OCI-LY7 (cell line): ENCODE data around the gene PTBP3. TPM values are rescaled to one million over a fixed set of nuclear protein-coding genes. Genes with fewer than 3 reads are reported as not detected.

ENCODE experiments used
- BruUV-seq: library from RNA; stranded (reverse); fragments of 400-500 nt; replicated peaks from 2 replicates; lab custom pipeline; 2021; lab: Mats Ljungman, UMichigan
- CTCF ChIA-PET: fragments of 300-600 bp; sonication (Branson Sonifier 250); formaldehyde crosslinking; loops from one replicate; lab custom pipeline; 2022; ENCODE audit warnings: antibody characterized with exemption; ENCODE audit not compliant: unreplicated experiment; lab: Charles Lee
- POLR2A ChIA-PET: fragments of 300-600 bp; sonication (Branson Sonifier 250); formaldehyde crosslinking; loops from one replicate; lab custom pipeline; 2022; ENCODE audit warnings: antibody characterized with exemption; lab: Charles Lee
- DNase-seq: peaks from one replicate; pipeline ENCODE4 v3.0.0-alpha.2; 2015; ENCODE audit warnings: low spot score
- H2AFZ ChIP-seq: fragments of 200-600 bp; sonication (generic), shearing (Covaris generic); 2 replicates; pipeline ENCODE4 v1.6.1; 2014; ENCODE audit warnings: mild to moderate bottlenecking, antibody characterized with exemption, low read length, moderate library complexity
- H3K27ac ChIP-seq: fragments of 200-600 bp; sonication (generic); 2 replicates; pipeline ENCODE4 v1.5.1; 2014; ENCODE audit warnings: mixed run types, low read depth, mild to moderate bottlenecking, moderate library complexity, low read length, inconsistent platforms; ENCODE audit not compliant: poor library complexity, severe bottlenecking
- H3K36me3 ChIP-seq: fragments of 200-600 bp; sonication (generic); 2 replicates; pipeline ENCODE4 v1.6.1; 2014; ENCODE audit warnings: mild to moderate bottlenecking, antibody characterized with exemption, low read length, moderate library complexity, mixed read lengths; ENCODE audit not compliant: insufficient read depth
- H3K4me1 ChIP-seq: fragments of 200-600 bp; sonication (generic); 2 replicates; pipeline ENCODE4 v1.5.1; 2014; ENCODE audit warnings: mild to moderate bottlenecking, low read length; ENCODE audit not compliant: insufficient read depth, poor library complexity, severe bottlenecking
- H3K4me2 ChIP-seq: fragments of 200-600 bp; sonication (generic); 2 replicates; pipeline ENCODE4 v1.6.1; 2014; ENCODE audit warnings: mild to moderate bottlenecking, low read length
- H3K4me3 ChIP-seq: fragments of 200-600 bp; sonication (generic); 2 replicates; pipeline ENCODE4 v1.5.1; 2014; ENCODE audit warnings: mild to moderate bottlenecking, low read depth, low read length; ENCODE audit not compliant: poor library complexity, severe bottlenecking
- H3K79me2 ChIP-seq: fragments of 200-600 bp; sonication (generic); 2 replicates; pipeline ENCODE4 v1.6.1; 2016; ENCODE audit warnings: low read depth, mild to moderate bottlenecking, low read length, moderate library complexity, mixed read lengths; ENCODE audit not compliant: insufficient read depth
- H3K9me2 ChIP-seq: fragments of 200-600 bp; sonication (generic); 2 replicates; pipeline ENCODE4 v1.6.1; 2016; ENCODE audit warnings: mild to moderate bottlenecking, low read length, mixed read lengths; ENCODE audit not compliant: insufficient read depth
- H3K9me3 ChIP-seq: fragments of 200-600 bp; sonication (generic); 2 replicates; pipeline ENCODE4 v1.6.1; 2014; ENCODE audit warnings: mild to moderate bottlenecking, mixed run types, low read length, mixed read lengths
- H4K20me1 ChIP-seq: fragments of 200-600 bp; sonication (generic); 2 replicates; pipeline ENCODE4 v1.6.1; 2014; ENCODE audit warnings: mild to moderate bottlenecking, antibody characterized with exemption, low read length, moderate library complexity, mixed read lengths; ENCODE audit not compliant: insufficient read depth
- CTCF ChIP-seq: fragments of 200-600 bp; sonication (generic); conservative IDR thresholded peaks from 2 replicates; pipeline ENCODE4 v1.5.1; 2014; ENCODE audit warnings: mild to moderate bottlenecking, antibody characterized with exemption, low read length, moderate library complexity, mixed read lengths
- EZH2phosphoT487 ChIP-seq: fragments of 200-600 bp; sonication (generic); IDR thresholded peaks from 2 replicates; pipeline ENCODE4 v1.6.1; 2018; ENCODE audit warnings: low read depth, borderline replicate concordance, mild to moderate bottlenecking, mixed run types, antibody characterized with exemption, low read length, moderate library complexity, mixed read lengths
- intact Hi-C: fragments of 100-400 bp; cut with micrococcal nuclease; formaldehyde crosslinking; loops from one replicate; pipeline ENCODE4 v1.10.0; 2022; ENCODE audit not compliant: unreplicated experiment
- total RNA-seq, 2 experiments: library from RNA; depleted of rRNA in 1 of 2; stranded (reverse); fragments of >200 nt in 1 of 2; shearing (Covaris generic) in 1 of 2; gene quantifications; 2 replicates each; pipeline ENCODE4 v1.2.3, GENCODE V29; 2014 to 2022

PTBP3 gene
- total RNA-seq, 2 experiments from 2014 or later: 38.1 to 98.2 TPM

GRCh38 chr9:112252194-112252593 lies 81.2 kb downstream of the PTBP3 start:
- TF ChIP-seq EZH2phosphoT487 (no peak), CTCF (no peak)
- Histone ChIP-seq H3K9me2 (no peaks in the 10 kb centered on the region), H3K9me3 (no peaks in the 10 kb centered on the region), H2AFZ (no peak overlapping the region), H3K79me2 (no peaks in the 10 kb centered on the region), H3K4me2 (no peak overlapping the region), H3K27ac (no peak overlapping the region), H3K4me1 (no peaks in the 10 kb centered on the region), H3K36me3 (peaks cover 37% of the 10 kb centered on the region), H3K4me3 (no peak overlapping the region), H4K20me1 (no peaks in the 10 kb centered on the region)
- intact Hi-C loops: no loop called here
- no peak for DNase-seq
- BruUV-seq: no TSS peak
- ChIA-PET CTCF (no interaction called here), POLR2A (interaction anchor here (0.7 kb wide), 1 partner anchor 26 kb away, joined by 3 read pairs; no protein-coding TSS in a partner anchor)

DNA sequence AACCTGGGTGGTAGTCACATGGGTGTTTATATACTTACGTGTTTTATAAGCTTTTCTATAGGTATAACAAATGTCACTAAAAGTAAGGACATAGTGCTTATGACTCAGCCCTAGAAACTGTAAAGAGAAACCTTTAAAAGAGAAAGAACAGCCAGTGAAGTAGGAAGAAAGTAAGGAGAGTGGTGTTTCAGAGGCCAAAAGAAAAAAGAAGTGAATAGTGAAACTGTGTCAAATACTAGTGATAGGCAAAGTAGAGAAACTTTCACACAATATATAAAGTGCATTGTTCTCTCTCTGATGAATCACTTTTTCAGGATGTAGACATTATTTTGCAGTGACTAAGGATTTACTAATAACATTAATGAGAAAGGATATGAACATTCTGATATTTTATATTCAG lies 84.1 kb downstream of the PTBP3 start:
- Histone ChIP-seq H3K27ac (no peak overlapping the region), H2AFZ (no peak overlapping the region), H3K4me1 (no peaks in the 10 kb centered on the region), H3K36me3 (peaks cover 46% of the 10 kb centered on the region), H3K4me3 (no peak overlapping the region), H3K79me2 (no peaks in the 10 kb centered on the region), H3K9me3 (no peaks in the 10 kb centered on the region), H3K9me2 (no peaks in the 10 kb centered on the region), H3K4me2 (no peak overlapping the region), H4K20me1 (no peaks in the 10 kb centered on the region)
- DNase-seq: no peak
- ChIA-PET CTCF (no interaction called here), POLR2A (interaction anchor here (1.1 kb wide), 1 partner anchor 10 kb away, joined by 3 read pairs; no protein-coding TSS in a partner anchor)
- BruUV-seq: no TSS peak
- TF ChIP-seq EZH2phosphoT487: no peak
- intact Hi-C loops: no loop called here

- no peaks in the 10 kb centered on the region for H3K79me2 ChIP-seq
- no peaks in the 10 kb centered on the region for H3K9me2 ChIP-seq
- H3K4me2 ChIP-seq: no peak overlapping the region
- H3K9me3 ChIP-seq: no peaks in the 10 kb centered on the region
- no peaks in the 10 kb centered on the region for H3K4me1 ChIP-seq
- H3K36me3 ChIP-seq: peaks cover 42% of the 10 kb centered on the region
- intact Hi-C loops: no loop called here
- H3K27ac ChIP-seq: no peak overlapping the region
- no peak overlapping the region for H2AFZ ChIP-seq
- no peak for DNase-seq
- no peak overlapping the region for H3K4me3 ChIP-seq
- no TSS peak for BruUV-seq
- CTCF ChIA-PET: no interaction called here
- POLR2A ChIA-PET: interaction anchor here (1.1 kb wide), 1 partner anchor 10 kb away, joined by 3 read pairs; no protein-coding TSS in a partner anchor
- no peaks in the 10 kb centered on the region for H4K20me1 ChIP-seq
- no peak for TF ChIP-seq EZH2phosphoT487
- no peak for TF ChIP-seq CTCF
Observed at GRCh38 chr9:112248722-112249121, 84.7 kb downstream of the PTBP3 start.
